Measurements from ENCODE around the gene EP400.

The EP400 gene

DNA sequence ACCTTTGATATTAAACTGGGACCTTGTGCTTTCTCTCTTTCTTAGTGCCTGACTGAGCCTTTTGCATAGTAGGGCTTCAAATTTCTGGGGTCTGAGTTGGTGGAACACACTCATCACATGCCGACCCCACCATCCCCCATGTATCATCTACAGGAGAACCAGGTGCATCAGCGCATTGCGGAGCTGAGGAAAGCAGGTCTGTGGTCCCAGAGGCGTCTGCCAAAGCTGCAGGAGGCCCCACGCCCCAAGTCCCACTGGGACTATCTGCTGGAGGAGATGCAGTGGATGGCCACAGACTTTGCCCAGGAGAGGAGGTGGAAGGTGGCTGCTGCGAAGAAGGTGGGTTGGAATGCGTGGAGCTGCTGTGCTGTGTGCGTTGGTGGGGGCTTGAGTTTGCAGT is 37.8 kb downstream of the EP400 start:
- DNase-seq, result no peak

DNA sequence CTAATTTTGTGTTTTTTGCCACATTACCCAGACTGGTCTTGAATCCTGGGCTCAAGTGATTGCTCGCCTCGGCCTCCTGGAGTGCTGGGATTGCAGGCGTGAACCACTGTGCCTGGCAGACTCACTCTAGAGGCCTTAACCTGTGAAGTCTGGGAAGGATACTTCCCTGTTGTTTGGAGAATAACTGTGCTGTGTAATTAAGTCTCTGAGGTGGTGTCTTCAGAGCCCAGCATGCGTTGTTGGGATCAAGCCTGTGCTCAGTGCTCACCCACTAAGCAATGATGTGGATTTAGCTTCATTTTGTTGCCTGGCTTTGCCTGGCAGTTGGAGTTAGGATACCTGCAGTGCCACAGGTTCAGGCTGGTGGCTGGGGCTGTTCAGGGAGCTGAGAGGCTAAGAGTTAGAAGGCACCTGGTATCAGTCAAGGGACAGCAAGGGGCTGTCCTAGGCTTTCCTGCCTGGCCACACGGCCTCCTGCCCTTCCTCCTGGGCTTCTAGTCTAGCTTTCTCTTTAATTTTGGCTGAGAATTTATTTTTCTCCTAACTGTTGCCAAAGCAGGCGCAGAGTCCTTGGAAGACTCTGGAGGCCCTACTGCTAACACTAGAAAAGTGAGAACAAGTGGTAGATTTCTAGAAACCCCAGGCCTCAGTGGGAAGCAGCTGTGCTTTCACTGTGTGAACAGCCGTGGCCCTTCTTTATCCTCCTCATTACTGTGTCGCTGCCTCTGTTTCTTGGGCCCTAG is 38.5 kb downstream of the EP400 start:
- DNase-seq, result no peak

DNA sequence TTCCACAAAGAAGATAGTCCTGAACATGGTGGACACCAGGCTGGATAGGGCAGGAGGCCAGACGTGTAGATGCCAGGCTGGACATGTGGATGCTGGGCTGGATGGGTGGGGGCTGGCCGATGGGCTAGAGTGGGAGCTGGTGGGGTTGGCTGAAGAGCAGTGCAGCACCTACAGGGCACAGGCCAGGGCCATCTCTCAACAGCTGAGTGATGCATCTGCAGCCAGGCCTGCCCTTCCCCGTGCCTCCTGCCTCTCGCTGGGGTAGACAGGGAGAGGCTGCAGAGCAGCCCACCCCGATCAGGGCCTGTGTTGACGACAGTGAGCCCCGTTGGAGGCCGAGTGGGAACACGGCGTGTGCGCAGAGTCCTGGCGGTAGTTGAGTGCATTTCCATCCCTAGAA is 39.3 kb downstream of the EP400 start:
- no peak for DNase-seq

- DNase-seq, result no peak
Measured at GRCh38 chr12:131990066-131990979, 40.6 kb downstream of the EP400 start.

- DNase-seq, result no peak
Measured at GRCh38 chr12:131990980-131991305, 41.2 kb downstream of the EP400 start.

GRCh38 chr12:131991816-131992430 is 42.2 kb downstream of the EP400 start:
- no peak for DNase-seq

DNA sequence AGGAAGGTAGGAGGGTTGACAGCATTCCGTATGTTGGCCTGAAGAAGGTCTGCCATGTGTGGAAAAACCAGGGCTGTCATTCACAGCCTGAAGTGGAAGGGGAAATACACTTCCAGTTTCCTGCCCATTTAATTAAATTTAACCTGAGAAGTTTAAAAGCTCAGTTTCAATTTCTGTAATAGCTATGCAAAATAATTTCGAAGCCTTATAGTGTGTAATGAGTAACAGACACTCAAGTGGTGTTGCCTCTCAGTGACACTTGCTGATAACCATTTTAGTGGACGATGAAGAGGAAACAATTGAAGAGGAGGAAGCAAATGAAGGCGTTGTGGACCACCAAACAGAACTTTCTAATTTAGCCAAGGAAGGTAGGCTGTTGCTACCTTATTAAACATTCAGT is 44.8 kb downstream of the EP400 start:
- no peak for DNase-seq

GRCh38 chr12:132000286-132000872 is 50.6 kb downstream of the EP400 start:
- no peak for DNase-seq

- no peak for DNase-seq
Measured at GRCh38 chr12:132003846-132004245, 54.1 kb downstream of the EP400 start.

DNA sequence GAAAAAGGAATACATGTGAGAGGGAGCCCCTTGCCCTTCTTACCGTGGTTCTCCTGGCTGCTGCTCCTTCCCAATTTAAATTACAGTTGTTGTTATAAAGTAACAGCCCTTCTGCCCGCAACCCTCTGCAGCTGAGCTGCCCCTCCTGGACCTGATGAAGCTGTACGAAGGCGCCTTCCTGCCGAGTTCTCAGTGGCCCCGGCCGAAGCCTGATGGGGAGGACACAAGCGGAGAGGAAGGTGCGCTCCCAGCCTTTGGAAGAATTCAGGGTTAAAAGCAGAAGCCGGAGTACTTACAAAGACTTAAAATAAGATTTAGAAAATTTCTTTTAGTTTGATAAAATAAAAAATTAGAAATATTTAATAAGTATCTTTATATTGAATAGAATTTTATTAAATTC is 55.2 kb downstream of the EP400 start:
- no peak for DNase-seq

DNA sequence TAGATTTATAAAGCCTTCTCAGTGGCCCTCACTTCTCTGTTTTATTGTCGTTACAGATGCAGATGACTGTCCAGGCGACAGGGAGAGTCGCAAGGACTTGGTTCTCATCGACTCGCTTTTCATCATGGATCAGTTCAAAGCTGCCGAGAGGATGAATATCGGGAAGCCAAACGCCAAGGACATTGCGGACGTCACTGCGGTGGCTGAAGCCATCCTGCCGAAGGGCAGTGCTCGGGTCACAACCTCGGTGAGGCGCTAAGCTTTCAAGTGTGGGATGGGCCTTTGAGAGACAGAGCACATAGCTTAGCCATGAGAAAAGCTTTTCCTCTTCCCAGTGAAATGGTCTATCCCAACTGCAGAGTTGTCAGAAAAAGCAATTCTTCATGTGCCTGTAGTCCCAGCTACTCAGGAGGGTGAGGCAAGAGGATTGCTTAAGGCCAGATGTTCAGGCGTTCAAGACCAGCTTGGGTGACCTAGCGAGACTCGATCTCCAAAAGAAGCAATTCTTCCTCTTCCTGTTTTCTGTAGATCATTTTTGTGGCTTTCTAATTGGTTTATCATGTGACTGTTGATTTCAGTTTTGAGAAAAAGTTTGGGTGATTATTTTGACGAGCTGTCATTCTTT is 56.4 kb downstream of the EP400 start:
- DNase-seq, result no peak

- no peak for DNase-seq
Measured at GRCh38 chr12:132007041-132007440, 57.3 kb downstream of the EP400 start.

- DNase-seq, result no peak
Measured at GRCh38 chr12:132009336-132009859, 59.7 kb downstream of the EP400 start.

GRCh38 chr12:132012919-132013568 is 63.3 kb downstream of the EP400 start:
- no peak for DNase-seq

GRCh38 chr12:132014092-132014914 is 64.6 kb downstream of the EP400 start:
- no peak for DNase-seq

GRCh38 chr12:132014915-132015280 is 65.2 kb downstream of the EP400 start:
- no peak for DNase-seq

DNA sequence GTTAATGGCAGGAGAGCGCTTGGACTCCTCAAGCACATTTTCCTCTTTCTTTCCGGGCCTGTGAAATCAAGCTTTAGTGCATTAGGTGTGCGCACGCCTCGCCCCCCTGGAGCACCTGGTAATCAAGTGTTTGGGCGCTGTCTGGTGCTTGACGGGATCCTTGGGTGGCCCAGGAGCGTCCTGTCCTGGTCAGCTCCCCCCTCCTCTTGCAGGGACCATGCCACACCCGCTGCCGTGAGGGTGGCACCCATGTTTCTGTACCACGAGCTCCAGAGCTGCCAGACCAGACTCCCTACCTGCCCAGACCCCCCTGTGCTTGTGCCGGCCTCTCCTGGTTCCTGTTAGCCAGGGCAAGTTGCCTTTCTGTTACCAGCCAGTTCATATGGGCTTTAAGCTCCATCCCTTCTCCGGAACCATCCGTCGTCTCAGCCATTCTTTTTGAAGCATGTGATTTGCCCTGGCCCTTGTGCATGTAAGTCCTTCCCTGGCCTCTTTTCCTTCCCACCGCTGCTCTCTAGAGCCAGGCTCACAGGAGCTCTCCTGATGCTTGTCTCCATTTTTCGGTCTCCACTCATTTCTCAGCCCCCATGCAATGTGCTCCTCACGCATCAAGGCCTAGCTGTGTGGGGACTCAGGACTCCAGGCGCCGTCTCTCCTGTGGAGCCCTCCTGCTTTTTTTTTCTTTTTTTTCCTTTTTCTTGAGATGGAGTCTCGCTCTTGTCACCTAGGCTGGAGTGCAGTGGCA is 66.1 kb downstream of the EP400 start:
- DNase-seq, result no peak

- no peak for DNase-seq
Measured at GRCh38 chr12:132018193-132018916, 68.6 kb downstream of the EP400 start.

GRCh38 chr12:132019891-132020290 is 70.1 kb downstream of the EP400 start:
- no peak for DNase-seq

DNA sequence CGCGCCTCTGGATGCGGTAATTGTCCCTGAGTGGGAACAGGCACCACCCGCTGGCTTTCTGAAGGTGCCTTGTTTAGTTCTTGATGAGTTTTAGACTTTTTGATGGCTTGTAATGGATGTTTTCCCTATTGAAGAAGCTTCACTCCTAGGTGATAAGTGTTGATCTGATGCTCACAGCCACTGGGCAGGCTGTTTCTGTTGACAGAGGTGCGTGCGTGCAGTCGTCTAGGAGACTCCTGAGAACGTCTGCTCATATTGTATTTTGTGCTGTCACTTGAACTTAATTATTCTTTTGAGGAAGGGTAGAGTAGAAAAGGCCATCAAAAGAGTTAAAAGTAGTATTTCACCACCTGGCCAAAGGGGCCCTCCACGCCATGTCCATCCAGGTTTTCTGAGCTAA is 70.5 kb downstream of the EP400 start:
- DNase-seq, result no peak

Data from stimulated activated CD4-positive, alpha-beta T cell treated with anti-CD3 and anti-CD28 coated beads, Interleukin-12 subunit alpha, Interleukin-12 subunit beta, amount 100 ng/mL, for 4 hours (primary cell).